B cell (primary cell): ENCODE data around the gene PSMC5. TPM values are rescaled to one million over a fixed set of nuclear protein-coding genes. Genes with fewer than 3 reads are reported as not detected.
"Not testable (repeated sequence)": the region's sequence is repeated elsewhere in the genome, so short reads cannot be mapped to it uniquely, and the experiment has no call there.

ENCODE experiments used
- ATAC-seq: fragments of 200-7000 bp; cut with Tn5 transposase; one replicate; pipeline ENCODE4 v1.10.0; 2021; ENCODE audit warnings: low read depth, mild to moderate bottlenecking, moderate number of reproducible peaks, moderate library complexity
- CTCF ChIA-PET: fragments of 350-600 bp; sonication (Branson Sonifier 250); formaldehyde crosslinking; loops from one replicate; lab custom pipeline; 2021; ENCODE audit warnings: antibody characterized with exemption, inconsistent platforms; lab: Charles Lee
- POLR2A ChIA-PET: fragments of 350-600 bp; sonication (Branson Sonifier 250); formaldehyde crosslinking; loops from one replicate; lab custom pipeline; 2021; ENCODE audit warnings: antibody characterized with exemption; lab: Charles Lee
- DNase-seq: peaks from one replicate; pipeline ENCODE4 v3.0.0; 2013
- H2AFZ ChIP-seq: 2 replicates; pipeline ENCODE4 v1.6.1; 2012; ENCODE audit warnings: mild to moderate bottlenecking, low read depth, low read length; ENCODE audit not compliant: insufficient read depth, poor library complexity, severe bottlenecking
- H3K27ac ChIP-seq, 2 donors: 1 replicate in 1 of 2; 2 replicates in 1 of 2; pipeline ENCODE4 v1.5.1; 2012 to 2013; ENCODE audit warnings: low read length in 2 of 2, mild to moderate bottlenecking in 2 of 2, moderate library complexity in 1 of 2
- H3K27me3 ChIP-seq, 4 experiments: fragments of 200-600 bp in 1 of 4; sonication (generic) in 1 of 4; replicated peaks in 1 of 4; 1 replicate in 2 of 4; 2 replicates in 2 of 4; pipeline versions ENCODE4 v1.6.1 to v1.7.0; 2013 to 2016; ENCODE audit warnings: low read length in 3 of 4, mild to moderate bottlenecking in 2 of 4, mixed read lengths in 1 of 4, moderate library complexity in 1 of 4; ENCODE audit not compliant: insufficient read depth in 4 of 4, control insufficient read depth in 3 of 4; ENCODE audit errors: control extremely low read depth in 1 of 4
- H3K36me3 ChIP-seq, 2 experiments: replicated peaks in 1 of 2; 1 replicate in 1 of 2; 2 replicates in 1 of 2; pipeline versions ENCODE4 v1.6.1 to v1.7.1; 2013; ENCODE audit warnings: low read length in 1 of 2; ENCODE audit not compliant: insufficient read depth in 2 of 2, control insufficient read depth in 1 of 2; ENCODE audit errors: control extremely low read depth in 1 of 2, extremely low read depth in 1 of 2
- H3K4me1 ChIP-seq, 2 donors: fragments of 200-600 bp in 1 of 2; sonication (generic) in 1 of 2; 1 replicate in 1 of 2; 2 replicates in 1 of 2; pipeline versions ENCODE4 v1.5.1 to v1.6.1; 2013 to 2017; ENCODE audit warnings: low read length in 2 of 2; ENCODE audit not compliant: control insufficient read depth in 2 of 2, insufficient read depth in 2 of 2
- H3K4me2 ChIP-seq: replicated peaks from 2 replicates; pipeline ENCODE3; 2012; ENCODE audit warnings: mild to moderate bottlenecking, low read depth, low read length; ENCODE audit not compliant: poor library complexity, severe bottlenecking
- H3K4me3 ChIP-seq, 5 experiments: fragments of 200-600 bp in 1 of 5; sonication (generic) in 1 of 5; 1 replicate in 3 of 5; 2 replicates in 2 of 5; pipeline versions ENCODE4 v1.5.1 to v1.7.0; 2011 to 2016; ENCODE audit warnings: low read length in 4 of 5, mild to moderate bottlenecking in 4 of 5, low read depth in 2 of 5, control low read depth in 1 of 5, moderate library complexity in 1 of 5; ENCODE audit not compliant: insufficient read depth in 1 of 5; ENCODE audit errors: control extremely low read depth in 1 of 5, extremely low read depth in 1 of 5
- H3K79me2 ChIP-seq: fragments of 200-600 bp; sonication (generic); one replicate; pipeline ENCODE4 v1.6.0; 2016; ENCODE audit warnings: low read length; ENCODE audit not compliant: control insufficient read depth, insufficient read depth
- H3K9ac ChIP-seq: fragments of 200-600 bp; sonication (generic); 2 replicates; pipeline ENCODE4 v1.6.1; 2017; ENCODE audit warnings: mild to moderate bottlenecking, low read length, moderate library complexity
- H3K9me3 ChIP-seq, 3 donors: one replicate each; pipeline versions ENCODE4 v1.6.1 to v1.7.1; 2013; ENCODE audit warnings: low read length in 2 of 3; ENCODE audit not compliant: control insufficient read depth in 2 of 3, insufficient read depth in 1 of 3; ENCODE audit errors: control extremely low read depth in 1 of 3
- H4K20me1 ChIP-seq: 2 replicates; pipeline ENCODE4 v1.6.0; 2012; ENCODE audit warnings: mild to moderate bottlenecking, low read length; ENCODE audit not compliant: insufficient read depth, control insufficient read depth, poor library complexity, severe bottlenecking
- H3K27ac Mint-ChIP-seq: one replicate; pipeline ENCODE4 v1.8.0; 2021; ENCODE audit warnings: mixed read lengths
- H3K27me3 Mint-ChIP-seq: one replicate; pipeline ENCODE4 v1.8.0; 2021; ENCODE audit warnings: mixed read lengths
- H3K4me1 Mint-ChIP-seq: one replicate; pipeline ENCODE4 v1.8.0; 2021; ENCODE audit warnings: mixed read lengths
- H3K4me3 Mint-ChIP-seq: one replicate; pipeline ENCODE4 v1.8.0; 2021; ENCODE audit warnings: mixed read lengths
- H3K9me3 Mint-ChIP-seq: one replicate; pipeline ENCODE4 v1.8.0; 2022; ENCODE audit warnings: mixed read lengths; ENCODE audit not compliant: insufficient read depth
- EZH2 ChIP-seq: IDR thresholded peaks from 2 replicates; pipeline ENCODE4 v1.6.1; 2012; ENCODE audit warnings: borderline replicate concordance, low read depth, mild to moderate bottlenecking, moderate library complexity, low read length; ENCODE audit not compliant: insufficient read depth, poor library complexity, severe bottlenecking
- WGBS: methylation state at CpG from one replicate; pipeline ENCODE4 v1.1.5; 2013; ENCODE audit warnings: missing lambda C conversion rate; ENCODE audit not compliant: insufficient coverage; 5-methylcytosine and 5-hydroxymethylcytosine counted together
- intact Hi-C: fragments of 100-400 bp; cut with micrococcal nuclease; formaldehyde crosslinking; loops from one replicate; pipeline ENCODE4 v1.10.0; 2022
- polyA plus RNA-seq: library from polyadenylated mRNA; depleted of rRNA; stranded (reverse); fragments of >200 nt; gene quantifications from 2 replicates; pipeline ENCODE4 v1.2.3, GENCODE V29; 2012
- total RNA-seq, 2 donors: library from RNA; stranded (reverse); fragments of 120-200 nt in 1 of 2; gene quantifications; 1 replicate in 1 of 2; 2 replicates in 1 of 2; pipeline versions ENCODE4 v1.2.3 to v1.2.4, GENCODE V29; 2013 to 2022
- TF ChIP-seq, protein P1 (sequence below): fragments of 200-600 bp; IDR thresholded peaks from one replicate; pipeline ENCODE4 v1.8.0; 2022; ENCODE audit warnings: antibody characterized with exemption, mild to moderate bottlenecking

Gene PSMC5
- total and polyA plus RNA-seq, 2 donors (not counting 1 experiment from before 2014, with no cell fraction given): 87.1 to 104 TPM

DNA sequence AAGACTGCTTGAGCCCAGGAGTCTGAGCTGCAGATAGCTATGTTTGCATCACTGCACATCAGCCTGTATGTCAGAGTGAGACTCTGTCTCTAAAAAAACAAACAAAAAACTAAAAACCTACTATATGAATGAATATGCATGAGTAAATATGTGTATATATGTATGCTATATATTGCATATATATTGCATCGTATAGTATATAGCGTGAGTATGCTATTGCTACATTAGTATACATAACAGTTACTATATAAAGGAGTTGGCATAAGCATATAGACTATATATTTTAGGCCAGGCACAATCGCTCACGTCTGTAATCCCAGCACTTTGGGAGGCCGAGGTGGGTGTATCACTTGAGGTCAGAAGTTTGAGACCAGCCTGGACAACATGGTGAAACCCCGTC, 37.2 kb upstream of the PSMC5 start:
- Mint-ChIP-seq H3K4me3 (no peak overlapping the region), H3K27ac (no peak overlapping the region), H3K9me3 (no peaks in the 10 kb centered on the region), H3K4me1 (peaks cover 4% of the 10 kb centered on the region), H3K27me3 (no peaks in the 10 kb centered on the region)
- H3K4me2 ChIP-seq: no peak overlapping the region
- no peak overlapping the region for H2AFZ ChIP-seq
- peaks cover 75% of the 10 kb centered on the region for H3K79me2 ChIP-seq
- TF ChIP-seq EZH2: no peak
- TF ChIP-seq, protein P1, sequence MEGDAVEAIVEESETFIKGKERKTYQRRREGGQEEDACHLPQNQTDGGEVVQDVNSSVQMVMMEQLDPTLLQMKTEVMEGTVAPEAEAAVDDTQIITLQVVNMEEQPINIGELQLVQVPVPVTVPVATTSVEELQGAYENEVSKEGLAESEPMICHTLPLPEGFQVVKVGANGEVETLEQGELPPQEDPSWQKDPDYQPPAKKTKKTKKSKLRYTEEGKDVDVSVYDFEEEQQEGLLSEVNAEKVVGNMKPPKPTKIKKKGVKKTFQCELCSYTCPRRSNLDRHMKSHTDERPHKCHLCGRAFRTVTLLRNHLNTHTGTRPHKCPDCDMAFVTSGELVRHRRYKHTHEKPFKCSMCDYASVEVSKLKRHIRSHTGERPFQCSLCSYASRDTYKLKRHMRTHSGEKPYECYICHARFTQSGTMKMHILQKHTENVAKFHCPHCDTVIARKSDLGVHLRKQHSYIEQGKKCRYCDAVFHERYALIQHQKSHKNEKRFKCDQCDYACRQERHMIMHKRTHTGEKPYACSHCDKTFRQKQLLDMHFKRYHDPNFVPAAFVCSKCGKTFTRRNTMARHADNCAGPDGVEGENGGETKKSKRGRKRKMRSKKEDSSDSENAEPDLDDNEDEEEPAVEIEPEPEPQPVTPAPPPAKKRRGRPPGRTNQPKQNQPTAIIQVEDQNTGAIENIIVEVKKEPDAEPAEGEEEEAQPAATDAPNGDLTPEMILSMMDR: no peak
- H3K27ac ChIP-seq: no peak overlapping the region
- peaks cover 37% of the 10 kb centered on the region for H4K20me1 ChIP-seq
- 100% methylated on average over 2 of the region's 6 CpGs for WGBS
- intact Hi-C loops: no loop called here
- no peaks in the 10 kb centered on the region for H3K4me1 ChIP-seq
- ChIA-PET CTCF (no interaction called here), POLR2A (no interaction called here)
- H3K9ac ChIP-seq: no peak overlapping the region
- DNase-seq (no peak), ATAC-seq (no peak)
- H3K27me3 ChIP-seq: no peaks in the 10 kb centered on the region
- no peak overlapping the region for H3K4me3 ChIP-seq
- no peaks in the 10 kb centered on the region for H3K9me3 ChIP-seq
- H3K36me3 ChIP-seq: peaks cover 10 to 69% of the 10 kb centered on the region in 2 experiments

DNA sequence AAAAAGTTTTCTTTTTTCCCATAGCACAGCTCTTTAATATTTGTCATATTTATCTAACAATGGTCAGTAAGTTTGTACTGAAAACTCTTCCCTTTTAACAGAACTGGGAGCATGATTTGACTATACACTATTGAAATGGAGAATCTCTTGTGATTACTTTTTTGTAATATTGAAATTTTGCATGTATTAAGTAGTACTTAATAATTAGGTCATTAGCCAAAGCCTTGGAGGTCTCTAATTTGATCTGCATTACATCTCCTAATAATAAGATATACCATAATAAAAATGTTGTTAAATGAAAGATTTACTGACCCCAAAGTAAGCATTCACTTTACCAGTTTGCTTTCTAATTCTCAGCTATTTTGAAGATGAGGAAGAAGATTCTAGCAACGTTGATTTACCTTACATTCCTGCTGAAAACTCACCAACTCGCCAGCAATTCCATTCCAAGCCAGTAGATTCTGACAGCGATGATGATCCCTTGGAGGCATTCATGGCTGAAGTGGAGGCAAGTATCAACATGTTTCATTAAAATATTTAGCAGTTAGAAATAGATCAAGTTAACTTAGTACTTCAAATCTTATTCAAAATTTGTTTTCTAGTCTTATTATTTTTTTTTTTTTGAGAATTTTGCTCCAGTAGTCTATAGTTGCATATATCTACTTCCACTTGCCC, 35.0 kb upstream of the PSMC5 start:
- no peaks in the 10 kb centered on the region for H3K27me3 Mint-ChIP-seq
- ATAC-seq (no peak), DNase-seq (no peak)
- intact Hi-C loops: no loop called here
- Histone ChIP-seq H3K27me3 (no peaks in the 10 kb centered on the region), H3K79me2 (peaks cover 69% of the 10 kb centered on the region), H3K27ac (no peak overlapping the region), H3K9ac (no peak overlapping the region), H3K36me3 (peaks cover 7 to 85% of the 10 kb centered on the region in 2 experiments), H3K4me1 (no peaks in the 10 kb centered on the region), H3K9me3 (no peaks in the 10 kb centered on the region), H3K4me2 (no peak overlapping the region), H2AFZ (no peak overlapping the region), H3K4me3 (no peak overlapping the region), H4K20me1 (peaks cover 47% of the 10 kb centered on the region)
- CTCF ChIA-PET: interaction anchor here (0.7 to 1.6 kb wide), 2 partner anchors 78 to 94 kb away, joined by 5 read pairs; no protein-coding TSS in a partner anchor
- no peak for TF ChIP-seq EZH2
- TF ChIP-seq, protein P1: no peak
- no peaks in the 10 kb centered on the region for H3K4me1 Mint-ChIP-seq
- H3K27ac Mint-ChIP-seq: no peak overlapping the region
- no peak overlapping the region for H3K4me3 Mint-ChIP-seq
- POLR2A ChIA-PET: interaction anchor here (0.7 kb wide), 1 partner anchor 16 kb away, joined by 4 read pairs; no protein-coding TSS in a partner anchor
- no peaks in the 10 kb centered on the region for H3K9me3 Mint-ChIP-seq
- WGBS: no CpG with 5 or more reads among the region's 3 CpGs

GRCh38 chr17:63796375-63796774, 30.9 kb upstream of the PSMC5 start:
- H3K4me3 ChIP-seq, ATAC-seq, H3K4me3 Mint-ChIP-seq, CTCF ChIA-PET, H3K9ac ChIP-seq, H3K27ac ChIP-seq, H3K4me2 ChIP-seq, H3K4me1 ChIP-seq, H3K27me3 ChIP-seq, H2AFZ ChIP-seq, POLR2A ChIA-PET, intact Hi-C loops, H3K9me3 Mint-ChIP-seq, H3K27me3 Mint-ChIP-seq, H3K27ac Mint-ChIP-seq, H3K4me1 Mint-ChIP-seq, H3K9me3 ChIP-seq, DNase-seq: not testable (repeated sequence)
- WGBS: 100% methylated on average over 2 of the region's 10 CpGs
- H3K79me2 ChIP-seq: peaks cover 40% of the 10 kb centered on the region
- peaks cover 24% of the 10 kb centered on the region for H4K20me1 ChIP-seq
- H3K36me3 ChIP-seq: peaks cover 2 to 95% of the 10 kb centered on the region in 2 experiments
